HepG2 (cell line): ENCODE results near the gene PEAK1.

ENCODE experiments used
- BHLHE40 ChIP-seq: IDR thresholded peaks from 2 replicates; pipeline ENCODE4 v1.6.1; 2011; ENCODE audit warnings: low read length, improper control_type of control experiment
- DPF2 ChIP-seq: sonication (generic); formaldehyde crosslinking; IDR thresholded peaks from 2 replicates; pipeline ENCODE4 v1.4.0; 2020; ENCODE audit warnings: mild to moderate bottlenecking, low read depth, missing genetic modification reagents, borderline replicate concordance
- KLF13 ChIP-seq: sonication (generic); formaldehyde crosslinking; IDR thresholded peaks from 2 replicates; pipeline ENCODE4 v1.4.0; 2020; ENCODE audit warnings: mild to moderate bottlenecking, missing genetic modification reagents
- STAG1 ChIP-seq: sonication (generic); formaldehyde crosslinking; IDR thresholded peaks from 2 replicates; pipeline ENCODE4 v1.4.0; 2020; ENCODE audit warnings: missing genetic modification reagents
- ZBTB4 ChIP-seq: sonication (generic); formaldehyde crosslinking; IDR thresholded peaks from 2 replicates; pipeline ENCODE4 v1.4.0; 2020; ENCODE audit warnings: missing genetic modification reagents, mild to moderate bottlenecking, borderline replicate concordance
- ZNF432 ChIP-seq: sonication (generic); formaldehyde crosslinking; IDR thresholded peaks from 2 replicates; pipeline ENCODE4 v1.5.0; 2020; ENCODE audit warnings: missing genetic modification reagents, mild to moderate bottlenecking, borderline replicate concordance
- ZNF616 ChIP-seq: sonication (generic); formaldehyde crosslinking; IDR thresholded peaks from 2 replicates; pipeline ENCODE4 v1.5.0; 2020; ENCODE audit warnings: low read depth, mild to moderate bottlenecking, missing genetic modification reagents
- TF ChIP-seq, protein P1 (sequence below): sonication (generic); formaldehyde crosslinking; IDR thresholded peaks from 2 replicates; pipeline ENCODE4 v1.4.0; 2020; ENCODE audit warnings: missing genetic modification reagents, mild to moderate bottlenecking, borderline replicate concordance
- TF ChIP-seq, protein P2 (sequence below): IDR thresholded peaks from 2 replicates; pipeline ENCODE4 v1.6.1; 2016; ENCODE audit warnings: low read depth
- TF ChIP-seq, protein P3 (sequence below): sonication (generic); formaldehyde crosslinking; IDR thresholded peaks from 2 replicates; pipeline ENCODE4 v1.4.0; 2020; ENCODE audit warnings: mild to moderate bottlenecking, missing genetic modification reagents

DNA sequence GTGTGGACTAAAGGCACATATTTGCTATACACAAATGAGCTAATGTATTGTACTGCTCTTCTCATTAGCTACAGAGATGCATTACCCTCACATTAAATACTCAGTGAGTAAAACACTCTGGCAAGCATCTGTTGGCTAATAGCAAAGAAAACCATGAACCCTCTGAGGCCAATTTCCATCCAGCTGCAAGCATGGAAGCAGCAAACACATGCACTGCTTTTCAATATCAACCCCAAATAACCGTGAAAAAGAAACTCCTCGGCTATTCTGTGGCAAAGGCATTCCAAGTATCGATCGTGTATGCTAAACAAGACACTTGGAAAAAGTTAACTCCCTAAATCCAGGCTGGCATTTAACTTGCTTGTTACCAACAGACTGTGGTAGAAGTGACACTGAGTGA, 67.0 kb downstream of the PEAK1 start:
- TF ChIP-seq STAG1 (no peak), BHLHE40 (no peak), ZNF616 (CRISPR knock-in tag) (no peak), ZBTB4 (CRISPR knock-in tag) (no peak), KLF13 (CRISPR knock-in tag) (no peak), ZNF432 (CRISPR knock-in tag) (no peak), DPF2 (no peak)
- TF ChIP-seq, protein P1, sequence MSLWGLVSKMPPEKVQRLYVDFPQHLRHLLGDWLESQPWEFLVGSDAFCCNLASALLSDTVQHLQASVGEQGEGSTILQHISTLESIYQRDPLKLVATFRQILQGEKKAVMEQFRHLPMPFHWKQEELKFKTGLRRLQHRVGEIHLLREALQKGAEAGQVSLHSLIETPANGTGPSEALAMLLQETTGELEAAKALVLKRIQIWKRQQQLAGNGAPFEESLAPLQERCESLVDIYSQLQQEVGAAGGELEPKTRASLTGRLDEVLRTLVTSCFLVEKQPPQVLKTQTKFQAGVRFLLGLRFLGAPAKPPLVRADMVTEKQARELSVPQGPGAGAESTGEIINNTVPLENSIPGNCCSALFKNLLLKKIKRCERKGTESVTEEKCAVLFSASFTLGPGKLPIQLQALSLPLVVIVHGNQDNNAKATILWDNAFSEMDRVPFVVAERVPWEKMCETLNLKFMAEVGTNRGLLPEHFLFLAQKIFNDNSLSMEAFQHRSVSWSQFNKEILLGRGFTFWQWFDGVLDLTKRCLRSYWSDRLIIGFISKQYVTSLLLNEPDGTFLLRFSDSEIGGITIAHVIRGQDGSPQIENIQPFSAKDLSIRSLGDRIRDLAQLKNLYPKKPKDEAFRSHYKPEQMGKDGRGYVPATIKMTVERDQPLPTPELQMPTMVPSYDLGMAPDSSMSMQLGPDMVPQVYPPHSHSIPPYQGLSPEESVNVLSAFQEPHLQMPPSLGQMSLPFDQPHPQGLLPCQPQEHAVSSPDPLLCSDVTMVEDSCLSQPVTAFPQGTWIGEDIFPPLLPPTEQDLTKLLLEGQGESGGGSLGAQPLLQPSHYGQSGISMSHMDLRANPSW (CRISPR knock-in tag) = no peak
- TF ChIP-seq, protein P2, sequence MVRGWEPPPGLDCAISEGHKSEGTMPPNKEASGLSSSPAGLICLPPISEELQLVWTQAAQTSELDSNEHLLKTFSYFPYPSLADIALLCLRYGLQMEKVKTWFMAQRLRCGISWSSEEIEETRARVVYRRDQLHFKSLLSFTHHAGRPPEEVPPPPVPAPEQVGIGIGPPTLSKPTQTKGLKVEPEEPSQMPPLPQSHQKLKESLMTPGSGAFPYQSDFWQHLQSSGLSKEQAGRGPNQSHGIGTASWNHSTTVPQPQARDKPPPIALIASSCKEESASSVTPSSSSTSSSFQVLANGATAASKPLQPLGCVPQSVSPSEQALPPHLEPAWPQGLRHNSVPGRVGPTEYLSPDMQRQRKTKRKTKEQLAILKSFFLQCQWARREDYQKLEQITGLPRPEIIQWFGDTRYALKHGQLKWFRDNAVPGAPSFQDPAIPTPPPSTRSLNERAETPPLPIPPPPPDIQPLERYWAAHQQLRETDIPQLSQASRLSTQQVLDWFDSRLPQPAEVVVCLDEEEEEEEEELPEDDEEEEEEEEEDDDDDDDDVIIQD (CRISPR knock-in tag) = no peak
- TF ChIP-seq, protein P3, sequence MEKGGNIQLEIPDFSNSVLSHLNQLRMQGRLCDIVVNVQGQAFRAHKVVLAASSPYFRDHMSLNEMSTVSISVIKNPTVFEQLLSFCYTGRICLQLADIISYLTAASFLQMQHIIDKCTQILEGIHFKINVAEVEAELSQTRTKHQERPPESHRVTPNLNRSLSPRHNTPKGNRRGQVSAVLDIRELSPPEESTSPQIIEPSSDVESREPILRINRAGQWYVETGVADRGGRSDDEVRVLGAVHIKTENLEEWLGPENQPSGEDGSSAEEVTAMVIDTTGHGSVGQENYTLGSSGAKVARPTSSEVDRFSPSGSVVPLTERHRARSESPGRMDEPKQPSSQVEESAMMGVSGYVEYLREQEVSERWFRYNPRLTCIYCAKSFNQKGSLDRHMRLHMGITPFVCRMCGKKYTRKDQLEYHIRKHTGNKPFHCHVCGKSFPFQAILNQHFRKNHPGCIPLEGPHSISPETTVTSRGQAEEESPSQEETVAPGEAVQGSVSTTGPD = no peak
